Measurements from ENCODE around the gene RPAP3.

RPAP3 gene, protein sequence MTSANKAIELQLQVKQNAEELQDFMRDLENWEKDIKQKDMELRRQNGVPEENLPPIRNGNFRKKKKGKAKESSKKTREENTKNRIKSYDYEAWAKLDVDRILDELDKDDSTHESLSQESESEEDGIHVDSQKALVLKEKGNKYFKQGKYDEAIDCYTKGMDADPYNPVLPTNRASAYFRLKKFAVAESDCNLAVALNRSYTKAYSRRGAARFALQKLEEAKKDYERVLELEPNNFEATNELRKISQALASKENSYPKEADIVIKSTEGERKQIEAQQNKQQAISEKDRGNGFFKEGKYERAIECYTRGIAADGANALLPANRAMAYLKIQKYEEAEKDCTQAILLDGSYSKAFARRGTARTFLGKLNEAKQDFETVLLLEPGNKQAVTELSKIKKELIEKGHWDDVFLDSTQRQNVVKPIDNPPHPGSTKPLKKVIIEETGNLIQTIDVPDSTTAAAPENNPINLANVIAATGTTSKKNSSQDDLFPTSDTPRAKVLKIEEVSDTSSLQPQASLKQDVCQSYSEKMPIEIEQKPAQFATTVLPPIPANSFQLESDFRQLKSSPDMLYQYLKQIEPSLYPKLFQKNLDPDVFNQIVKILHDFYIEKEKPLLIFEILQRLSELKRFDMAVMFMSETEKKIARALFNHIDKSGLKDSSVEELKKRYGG

DNA sequence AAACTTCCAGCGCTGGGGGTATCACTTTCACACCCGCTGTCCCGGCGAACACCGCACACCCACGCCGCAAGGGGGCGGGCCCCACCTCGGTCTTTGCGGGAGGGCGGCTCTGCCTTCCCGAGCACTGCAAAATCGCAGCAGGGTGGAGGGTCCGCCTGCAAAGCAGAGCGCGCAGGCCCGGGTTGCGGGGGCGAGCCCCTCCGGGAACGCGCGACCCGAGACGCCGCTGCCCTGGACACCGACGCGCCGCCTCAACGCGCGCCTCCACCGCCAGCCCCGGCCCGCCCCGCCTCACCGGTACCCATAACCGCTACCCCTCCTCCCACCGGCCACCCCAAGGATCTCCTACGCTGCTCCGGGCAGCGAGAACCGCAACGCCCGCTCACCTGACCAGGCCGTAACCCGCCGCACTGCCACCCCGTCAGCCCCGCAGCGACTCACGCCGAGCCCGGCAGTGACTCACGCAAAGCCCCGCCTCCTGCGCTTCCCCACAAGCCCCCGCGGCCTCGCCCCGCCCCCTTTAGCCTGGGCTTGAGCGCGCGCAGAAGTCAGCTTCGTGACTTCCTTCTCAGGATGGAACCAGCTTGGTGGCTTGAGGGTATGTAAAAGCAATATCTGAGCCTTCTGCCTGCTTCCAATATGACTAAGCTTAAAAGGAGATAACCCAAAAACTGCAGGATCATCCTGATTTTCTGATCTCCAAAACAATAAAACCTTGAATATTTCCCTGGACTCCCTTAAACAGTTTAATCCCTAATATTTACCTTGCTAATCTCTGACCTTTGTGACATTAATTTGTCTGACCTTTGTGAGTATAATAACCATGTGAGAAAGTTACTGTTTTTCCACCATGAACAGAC, at the start of gene RPAP3:
Gene RPAP3 (minus strand): TSS at position 465 of the 860 bp plus-strand sequence. CDS start 3,190 bp downstream, outside the sequence.
- peak; percentile 89 for DNase-seq

DNA sequence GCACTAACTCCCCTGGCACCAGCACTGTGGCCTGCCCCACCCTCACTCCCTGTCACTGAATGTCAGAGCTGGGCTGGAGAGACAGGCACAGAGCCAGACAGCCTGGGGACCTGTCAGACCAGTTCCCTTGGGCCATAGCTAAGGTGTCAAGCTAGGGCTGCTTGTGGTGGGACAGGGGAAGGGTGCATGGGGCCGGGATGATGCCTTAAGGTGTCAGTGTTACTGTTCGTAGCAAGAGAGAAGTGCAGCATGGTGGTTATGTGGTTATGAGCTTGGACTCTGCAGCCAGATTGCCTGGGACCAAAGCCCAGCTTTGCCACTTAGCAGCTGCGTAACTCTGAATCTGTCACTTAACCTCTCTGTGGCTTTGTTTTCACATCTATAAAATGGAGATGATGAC, 49.1 kb upstream of the RPAP3 start:
- no peak for DNase-seq

DNA sequence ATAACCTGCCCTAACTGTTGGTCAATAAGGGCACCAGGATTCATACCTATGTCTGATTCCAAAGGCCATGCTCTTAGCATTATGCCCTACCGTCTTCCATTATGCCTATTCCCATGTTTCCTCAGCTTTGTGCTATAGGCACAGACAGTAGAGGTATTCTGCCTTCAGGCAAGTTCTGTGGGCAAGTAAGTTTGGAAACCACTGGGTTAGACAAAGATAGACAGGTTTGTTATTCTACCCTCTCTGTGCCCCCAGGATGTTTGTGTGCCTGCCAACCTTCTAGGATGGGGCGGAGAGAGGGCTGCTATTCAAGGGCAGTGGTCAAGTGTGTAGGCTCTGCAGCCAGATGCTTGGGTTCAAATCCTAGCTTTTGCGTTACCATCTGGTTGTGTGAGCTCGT, 48.3 kb upstream of the RPAP3 start:
- DNase-seq, result no peak

DNA sequence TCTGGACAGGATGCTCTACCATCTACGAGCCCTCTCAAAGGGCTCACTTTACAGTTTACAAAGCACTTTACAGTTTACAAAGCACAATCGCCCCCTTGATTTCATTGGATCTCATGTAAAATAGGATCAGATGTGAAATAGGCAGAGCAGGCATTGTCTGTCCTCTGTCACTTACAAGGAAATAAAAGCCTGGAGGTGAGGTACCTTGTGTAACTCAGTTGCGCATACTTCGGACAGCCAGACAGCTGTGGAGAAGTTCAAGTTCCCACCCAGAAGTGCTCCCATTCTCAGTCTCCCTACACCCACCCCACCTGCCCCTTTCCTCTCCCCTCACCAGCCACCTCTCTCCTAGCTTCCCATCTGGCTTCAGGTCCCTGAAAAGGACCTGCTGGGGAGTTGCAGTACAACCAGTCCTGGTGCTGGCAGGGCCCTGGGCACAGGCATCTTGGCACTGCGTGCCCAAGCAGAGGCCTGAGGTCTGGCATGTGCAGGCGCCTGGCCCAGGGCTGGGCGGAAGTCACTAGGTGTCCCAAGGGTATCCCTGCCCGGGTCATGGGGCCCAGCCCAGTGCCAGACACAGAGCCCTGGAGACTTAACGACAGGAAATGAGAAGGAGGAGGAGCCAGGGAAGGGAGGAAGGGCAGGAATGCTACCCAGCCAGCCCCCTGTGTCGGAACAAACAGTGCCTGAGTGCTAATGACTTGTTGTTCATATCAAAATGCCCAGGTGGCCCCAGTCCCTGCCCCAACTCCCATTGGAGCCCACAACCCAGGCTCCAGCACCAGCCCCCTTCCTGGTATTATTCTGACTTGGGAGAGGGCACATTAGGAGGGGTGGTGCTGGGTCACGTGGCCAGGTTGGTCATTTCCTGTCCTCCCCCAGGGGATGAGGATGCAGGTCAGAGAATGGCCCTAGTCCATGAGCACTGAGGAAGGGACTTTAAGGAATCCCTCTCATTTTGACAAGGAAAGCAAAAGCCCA, 47.5 kb upstream of the RPAP3 start:
- DNase-seq, result no peak

DNA sequence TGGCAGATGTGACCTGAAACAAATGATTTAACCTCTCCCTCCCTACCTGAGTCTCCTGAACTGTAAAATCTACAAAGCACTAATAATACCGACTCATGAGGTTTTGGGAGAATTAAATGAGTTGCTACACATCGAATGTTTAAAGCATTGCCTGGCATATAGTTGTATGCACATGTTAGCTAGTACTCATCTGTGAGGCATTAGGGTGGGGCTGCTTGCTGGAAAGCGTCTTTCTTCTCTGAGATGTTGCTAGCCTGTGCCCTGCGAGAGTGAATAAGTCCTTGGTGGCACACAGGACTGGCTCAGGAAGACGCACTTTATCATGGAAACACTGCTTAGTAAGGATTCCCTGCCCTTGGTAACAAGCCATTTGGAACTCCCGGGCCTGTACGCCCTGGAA, 46.7 kb upstream of the RPAP3 start:
- no peak for DNase-seq

DNA sequence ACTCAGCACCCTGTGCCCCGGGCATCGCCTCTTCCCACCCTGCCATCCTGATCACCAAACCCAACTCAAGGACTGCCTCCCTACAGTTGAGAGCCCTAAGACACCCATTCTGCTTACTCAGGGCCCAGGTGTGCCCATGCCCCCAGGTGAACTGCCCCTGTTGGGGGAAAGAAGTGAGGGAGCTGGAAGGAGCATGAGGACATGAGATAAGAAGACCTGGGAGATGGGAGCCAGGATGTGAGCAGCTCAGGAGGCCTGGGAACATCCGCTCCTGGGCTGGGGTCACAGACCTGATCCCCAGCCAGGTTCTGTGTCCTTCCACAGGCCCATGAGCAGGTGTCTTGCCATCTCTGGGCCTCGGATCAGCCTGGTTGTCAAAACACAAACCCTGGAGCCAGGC, 46.3 kb upstream of the RPAP3 start:
- DNase-seq, result no peak

DNA sequence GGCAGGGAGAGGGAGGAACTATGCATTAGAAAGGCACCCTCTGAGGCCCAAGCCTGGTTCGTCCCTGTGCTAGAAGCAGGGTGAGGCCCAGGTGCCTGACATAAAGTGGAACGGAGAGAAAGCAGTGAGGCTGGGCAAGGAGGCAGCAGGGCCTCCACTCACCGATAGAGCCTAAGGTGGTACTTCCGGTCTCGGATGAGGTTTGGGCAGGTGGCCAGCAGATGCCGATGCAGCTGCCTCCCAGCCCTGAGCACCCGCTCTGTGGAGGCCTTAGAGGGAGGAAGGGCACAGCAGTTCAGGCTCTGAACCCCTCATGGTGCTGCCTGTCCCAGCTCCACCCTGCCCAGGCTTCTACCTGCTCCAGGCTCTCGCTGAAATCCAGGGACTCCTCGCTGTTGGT, 45.7 kb upstream of the RPAP3 start:
- no peak for DNase-seq

DNA sequence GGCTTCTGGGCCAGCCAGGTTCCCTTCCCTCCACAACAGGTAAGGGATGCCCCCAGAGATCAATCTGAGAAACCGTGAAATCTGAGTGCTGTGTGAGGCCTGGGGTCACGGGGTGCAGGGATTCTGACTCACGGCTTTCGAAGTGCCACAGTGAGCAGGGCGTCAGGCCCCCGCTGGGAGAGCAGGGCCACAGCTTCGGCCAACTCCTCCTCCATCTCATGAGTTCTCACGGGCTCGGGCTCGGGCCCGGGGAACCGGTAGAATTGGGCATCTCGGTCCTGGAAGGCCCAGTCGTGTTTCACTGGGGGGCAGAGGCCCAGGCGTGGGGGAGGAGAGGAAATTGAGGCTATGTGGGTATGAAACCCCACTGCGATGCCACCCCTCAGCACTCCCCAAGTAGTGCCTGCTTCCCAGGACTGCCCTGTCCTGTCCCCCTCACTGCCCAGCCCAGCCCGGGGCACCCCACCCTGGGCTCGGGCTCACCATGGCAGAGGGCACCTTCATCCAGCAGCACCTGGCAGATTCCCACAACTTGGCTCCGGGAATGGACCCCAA, 45.2 kb upstream of the RPAP3 start:
- DNase-seq, result no peak

DNA sequence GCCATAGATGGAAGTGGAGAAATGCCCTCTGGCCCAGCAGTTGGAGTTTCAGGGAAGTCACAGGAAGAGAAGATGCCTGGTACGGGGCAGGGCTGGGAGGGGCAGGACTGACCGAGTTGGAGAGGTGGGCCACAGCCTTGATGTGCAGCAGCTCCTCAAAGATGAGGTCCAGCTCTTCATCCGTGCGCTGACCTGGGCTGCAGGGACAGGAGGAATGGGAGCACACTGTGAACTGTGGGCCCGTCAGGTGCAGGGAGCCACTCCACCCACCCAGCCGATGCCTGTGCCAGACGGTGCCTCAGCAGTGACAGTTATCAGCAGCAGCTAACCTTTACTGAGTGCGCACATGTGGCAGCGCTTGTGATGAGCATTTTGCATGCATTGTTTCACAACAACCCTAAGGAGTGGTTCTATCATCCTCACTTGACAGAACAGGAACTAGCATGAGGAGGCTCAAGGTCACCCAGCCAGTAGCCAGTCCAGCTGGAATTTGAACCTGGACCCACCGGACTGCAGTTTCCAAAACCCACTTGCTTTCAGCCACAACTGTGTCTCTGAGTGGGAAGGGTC, 44.5 kb upstream of the RPAP3 start:
- DNase-seq, result no peak

DNA sequence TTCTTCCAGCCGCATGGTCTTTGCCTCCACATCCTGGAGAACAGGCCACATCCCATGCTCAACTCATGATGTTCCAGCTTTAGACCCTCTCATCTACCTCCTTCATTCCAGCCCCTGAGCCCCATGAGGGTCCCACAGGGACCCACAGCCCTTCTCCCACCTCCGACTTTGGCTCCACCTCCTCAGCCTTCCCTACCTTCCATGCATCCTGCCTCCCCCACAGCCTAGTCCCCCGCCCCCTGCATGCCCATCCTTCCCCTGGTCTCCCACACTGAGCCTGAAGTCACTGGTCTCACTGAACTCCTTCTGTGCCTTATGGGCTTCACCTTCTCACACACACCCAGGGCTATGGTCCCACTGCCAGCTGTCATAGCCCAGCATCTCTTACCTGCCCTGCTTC, 43.1 kb upstream of the RPAP3 start:
- no peak for DNase-seq

DNA sequence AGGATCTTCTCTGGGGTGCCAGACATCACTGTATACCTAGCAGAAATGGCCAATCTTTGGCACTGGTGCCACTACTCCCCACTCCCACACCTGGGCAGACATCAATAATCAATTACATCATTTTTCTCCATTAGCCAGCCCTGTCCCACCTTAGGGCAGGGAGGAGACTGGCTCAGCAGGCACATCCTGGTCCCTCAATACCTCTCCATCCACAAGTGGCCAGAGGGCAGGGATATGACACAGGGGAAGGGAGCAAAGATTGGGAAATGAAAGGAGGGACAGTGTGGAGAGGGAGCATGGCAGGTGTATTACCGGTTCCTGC, 42.6 kb upstream of the RPAP3 start:
- no peak for DNase-seq

DNA sequence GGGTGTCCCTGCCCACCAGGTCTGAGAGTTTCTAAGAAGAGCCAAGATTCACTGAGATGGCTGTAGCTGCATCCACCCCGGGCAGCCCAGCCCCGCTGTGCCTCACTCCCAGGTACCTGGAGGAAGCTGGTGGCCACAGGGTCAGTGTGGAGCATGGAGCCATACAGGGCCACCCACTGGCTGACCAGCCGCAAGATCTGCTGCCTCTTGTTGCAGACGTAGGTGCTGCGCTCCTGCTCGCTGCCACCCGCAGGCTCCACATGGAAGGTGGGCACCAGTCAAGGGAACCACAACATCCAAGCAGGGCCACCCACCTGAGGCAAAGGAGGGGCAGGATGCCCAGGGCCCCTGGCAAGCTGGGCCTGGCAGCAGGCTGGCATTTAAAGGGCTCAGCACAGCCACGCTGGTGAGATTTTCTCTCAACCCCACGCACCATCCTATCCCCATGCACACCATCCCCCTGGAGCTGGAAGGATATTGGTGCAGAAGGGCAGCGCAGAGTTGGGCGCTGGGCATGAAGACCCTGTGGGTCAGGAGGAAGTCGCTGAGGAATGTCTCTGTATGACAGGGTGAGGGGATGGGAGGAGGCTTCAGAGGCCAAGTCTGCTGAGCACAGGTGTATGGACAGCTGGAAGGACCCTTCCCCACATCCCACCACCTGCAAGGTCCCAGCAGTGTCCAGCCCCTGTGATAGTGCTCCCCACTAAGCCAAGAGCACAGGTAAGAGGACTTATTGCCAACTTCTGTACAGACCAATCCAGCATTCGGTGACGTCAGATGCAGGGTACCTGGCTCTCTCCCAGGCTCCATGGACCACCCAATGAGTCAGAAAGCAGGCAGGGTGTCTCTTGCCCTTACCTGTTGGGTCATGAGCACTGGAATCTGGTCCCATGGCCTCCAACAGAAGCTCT, 42.0 kb upstream of the RPAP3 start:
- no peak for DNase-seq

DNA sequence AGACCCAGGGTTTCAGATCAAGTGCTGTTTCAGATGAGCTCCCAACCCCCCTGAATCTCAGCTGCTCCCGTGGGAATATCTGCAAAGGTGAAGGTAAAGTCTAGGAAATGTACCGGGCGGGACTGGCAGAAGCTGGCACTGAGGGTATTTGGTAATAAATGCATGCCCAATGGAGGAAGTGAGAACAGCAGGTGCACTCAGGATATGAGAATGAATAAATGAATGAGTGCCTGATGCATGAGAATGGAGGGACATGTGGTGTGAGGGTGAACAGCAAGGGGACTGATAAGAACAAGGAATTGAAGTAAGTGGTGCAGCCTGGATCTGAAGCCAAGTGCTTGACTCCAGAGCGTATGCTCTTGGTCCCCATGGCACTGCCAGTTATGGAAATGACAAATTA, 41.3 kb upstream of the RPAP3 start:
- no peak for DNase-seq

DNA sequence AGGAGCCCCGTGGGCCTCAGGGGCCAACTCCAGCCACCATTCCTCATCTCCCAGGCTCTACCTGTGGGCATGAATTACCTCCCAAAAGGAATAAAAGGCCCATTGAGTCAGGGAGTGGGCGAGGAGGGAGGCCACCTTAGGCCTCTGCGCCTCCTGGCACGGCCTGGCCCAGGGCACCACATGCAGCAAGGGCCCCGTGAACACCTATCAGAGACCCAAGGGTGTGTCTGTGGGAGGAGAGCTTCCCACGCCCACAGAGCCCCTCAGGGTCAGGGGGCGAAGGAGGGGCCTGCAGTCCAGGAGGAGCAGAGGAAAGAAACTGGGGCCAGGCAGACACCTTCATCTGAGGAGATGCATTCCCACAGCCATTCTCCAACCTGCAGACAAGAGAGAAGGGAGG, 40.7 kb upstream of the RPAP3 start:
- DNase-seq, result no peak

DNA sequence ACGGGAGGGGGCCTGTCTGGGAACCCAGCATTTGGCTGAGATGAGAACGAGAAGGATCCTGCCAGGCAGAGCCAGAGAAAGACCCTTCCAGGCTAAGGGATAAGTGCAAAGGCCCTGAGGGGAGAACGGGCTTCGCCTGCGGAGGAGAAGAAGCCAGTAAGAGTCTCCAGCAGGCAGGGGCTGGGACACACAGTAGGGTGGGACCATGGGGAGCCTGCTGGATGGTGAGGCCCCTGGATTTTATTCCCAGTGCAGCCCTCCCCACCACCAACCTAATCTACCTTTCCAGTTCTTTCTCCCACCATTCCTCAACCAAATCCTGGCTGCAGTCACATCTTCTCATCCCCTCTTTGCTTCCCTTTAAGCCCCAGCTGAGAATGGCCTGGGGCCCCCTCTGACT, 40.2 kb upstream of the RPAP3 start:
- no peak for DNase-seq

DNA sequence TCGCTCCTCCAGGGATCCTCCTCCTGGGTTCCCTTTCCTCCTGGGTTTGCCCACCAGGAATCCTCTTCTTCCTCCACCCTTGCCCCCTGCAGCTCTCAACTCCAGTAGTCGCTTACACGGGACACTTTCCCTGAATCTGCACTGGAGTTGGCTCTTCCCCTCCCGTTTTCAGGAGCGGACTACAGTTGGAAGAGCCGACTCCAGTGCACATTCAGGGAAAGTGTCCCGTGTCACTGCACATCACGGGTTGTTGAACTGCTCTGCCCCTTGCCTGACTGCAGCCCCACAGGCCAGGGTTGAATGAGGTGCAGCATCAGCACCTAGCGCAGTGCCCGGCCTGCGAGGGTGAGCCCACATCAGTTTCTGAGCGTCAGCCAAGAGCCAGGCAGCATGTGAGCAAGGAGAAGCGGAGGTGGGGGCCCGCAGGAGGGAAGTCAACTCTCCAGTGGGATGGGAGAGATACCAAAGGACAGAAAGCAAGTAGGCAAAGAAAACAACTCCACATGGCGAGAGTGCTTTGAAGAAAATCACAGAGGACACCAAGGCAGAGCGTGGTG, 39.7 kb upstream of the RPAP3 start:
- no peak for DNase-seq

DNA sequence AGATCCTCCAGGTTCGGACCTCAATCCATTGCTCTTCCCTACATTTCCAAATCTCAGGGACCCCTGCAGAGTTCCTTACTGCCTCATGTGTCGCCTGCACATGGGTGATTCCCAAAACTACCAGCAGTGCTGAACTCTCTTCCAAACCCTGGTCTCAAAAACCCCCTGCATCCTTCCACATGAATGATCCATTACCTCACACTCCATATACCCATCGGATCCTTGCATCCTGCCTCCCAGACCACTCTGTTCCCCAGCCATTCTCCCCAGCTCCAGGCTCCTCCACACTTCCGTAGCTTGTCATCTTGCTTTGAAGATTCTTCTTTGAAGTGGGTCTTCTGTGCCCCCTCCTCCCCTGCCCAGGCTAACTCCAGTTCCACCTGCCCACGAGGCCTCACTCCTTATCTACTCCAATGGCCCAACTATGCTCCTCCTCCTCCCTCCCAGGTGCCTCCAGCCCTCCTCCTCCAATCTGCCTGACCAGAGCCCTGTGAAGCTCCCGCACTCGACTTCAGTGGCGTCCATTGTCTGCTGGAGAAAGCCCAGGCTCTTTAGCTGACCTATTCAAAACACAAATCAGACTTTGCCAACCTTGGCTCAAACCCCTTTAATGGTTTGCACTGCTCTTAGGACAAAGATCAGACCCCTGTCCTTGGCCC, 39.1 kb upstream of the RPAP3 start:
- DNase-seq, result no peak

DNA sequence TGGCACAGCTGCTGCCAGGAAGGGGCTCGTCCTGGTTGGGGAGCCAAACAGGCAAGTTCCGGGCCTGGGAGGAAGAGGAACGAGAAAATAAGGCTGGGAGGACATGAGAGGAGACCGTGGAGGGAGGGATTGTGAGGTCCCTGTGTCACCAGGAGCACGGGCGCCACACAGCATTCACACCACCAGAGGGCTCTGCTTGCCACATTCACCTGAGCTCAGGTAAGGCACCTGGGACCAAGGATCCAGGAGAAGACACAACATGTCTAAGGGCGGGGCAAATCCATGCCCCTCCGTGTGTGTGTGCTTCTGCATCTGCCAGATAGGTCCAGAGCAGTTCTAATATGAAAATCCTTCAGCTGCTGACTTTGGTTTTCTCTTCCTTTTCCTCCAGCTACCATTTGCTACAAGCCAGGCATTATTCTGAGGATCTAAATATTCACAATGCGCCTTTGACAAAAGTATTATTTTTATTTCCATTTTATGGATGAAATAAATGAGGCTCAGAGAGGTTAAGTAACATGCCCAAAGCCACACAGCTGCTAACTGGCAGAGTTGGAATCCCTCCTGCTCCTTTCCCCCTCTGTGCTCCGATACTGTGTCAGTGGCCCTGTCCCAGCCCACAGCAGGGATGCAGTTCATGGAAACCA, 38.3 kb upstream of the RPAP3 start:
- DNase-seq, result peak; percentile 67

DNA sequence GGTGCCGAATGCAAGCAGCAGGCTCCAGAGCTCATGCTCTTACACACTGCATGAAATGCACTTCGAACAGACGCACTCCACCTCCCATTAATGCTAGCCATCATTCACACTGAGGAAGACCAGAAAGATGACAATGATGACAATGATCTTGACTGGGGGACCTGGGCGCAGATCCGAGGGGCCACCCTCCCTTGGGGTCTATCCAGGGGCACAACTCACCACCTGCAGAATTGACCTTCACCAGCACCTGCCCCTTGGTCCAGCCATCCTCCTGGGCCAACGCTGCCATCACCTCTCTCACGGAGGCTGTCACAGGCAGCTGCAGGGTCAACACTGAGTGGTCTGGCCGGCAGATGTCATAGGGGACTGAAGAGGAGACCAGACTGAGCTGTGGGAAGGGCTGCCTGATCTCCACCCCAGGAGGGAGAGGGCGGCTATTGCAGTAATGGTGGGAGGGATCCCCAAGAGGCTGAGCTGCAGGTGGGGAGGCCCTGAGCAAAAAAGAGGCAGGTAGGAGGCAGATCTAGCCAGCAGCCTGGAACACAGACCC, 37.6 kb upstream of the RPAP3 start:
- no peak for DNase-seq
